Endothelial cell of umbilical vein (primary cell): ENCODE data around the gene CLTC. TPM values are rescaled to one million over a fixed set of nuclear protein-coding genes. Genes with fewer than 3 reads are reported as not detected.

Experiments
- BruUV-seq: library from RNA; stranded (reverse); fragments of 400-500 nt; replicated peaks from 2 replicates; lab custom pipeline; 2021; lab: Mats Ljungman, UMichigan
- CTCF ChIA-PET: fragments of 300-600, 350-600 bp; sonication (Branson Sonifier 250); formaldehyde crosslinking; loops from one replicate; lab custom pipeline; 2021; ENCODE audit warnings: antibody characterized with exemption, inconsistent platforms; lab: Charles Lee
- POLR2A ChIA-PET: fragments of 300-600, 350-600 bp; sonication (Branson Sonifier 250); formaldehyde crosslinking; loops from one replicate; lab custom pipeline; 2021; ENCODE audit warnings: antibody characterized with exemption, inconsistent platforms; lab: Charles Lee
- DNase-seq: peaks from one replicate; pipeline ENCODE4 v3.0.0-alpha.2; 2011; ENCODE audit warnings: low read depth, low spot score
- FAIRE-seq: peaks from 2 replicates; lab custom pipeline; 2011; peaks lifted over from hg19 to GRCh38; lab: Jason Lieb, UNC
- H2AFZ ChIP-seq: 2 replicates; pipeline ENCODE4 v1.6.0; 2012; ENCODE audit warnings: low read depth, low read length, control low read depth, inconsistent platforms
- H3K27ac ChIP-seq: 2 replicates; pipeline ENCODE4 v1.5.1; 2011; ENCODE audit warnings: low read depth, mild to moderate bottlenecking, control low read depth, low read length, moderate library complexity; ENCODE audit not compliant: insufficient read depth
- H3K27me3 ChIP-seq, 2 experiments: 2 replicates each; pipeline versions ENCODE4 v1.6.0 to v1.6.1; 2011; ENCODE audit warnings: low read length in 2 of 2, mixed read lengths in 1 of 2; ENCODE audit not compliant: control insufficient read depth in 2 of 2, insufficient read depth in 2 of 2
- H3K36me3 ChIP-seq, 2 experiments: 2 replicates in 1 of 2; 3 replicates in 1 of 2; pipeline ENCODE4 v1.5.1; 2011; ENCODE audit warnings: low read length in 2 of 2, mild to moderate bottlenecking in 1 of 2, moderate library complexity in 1 of 2; ENCODE audit not compliant: control insufficient read depth in 2 of 2, insufficient read depth in 2 of 2; ENCODE audit errors: extremely low read depth in 1 of 2
- H3K4me1 ChIP-seq: 3 replicates; pipeline ENCODE4 v1.5.1; 2011; ENCODE audit warnings: mild to moderate bottlenecking, low read length; ENCODE audit not compliant: control insufficient read depth, insufficient read depth; ENCODE audit errors: extremely low read depth
- H3K4me2 ChIP-seq: 2 replicates; pipeline ENCODE4 v1.6.1; 2011; ENCODE audit warnings: low read length, control low read depth, mixed read lengths; ENCODE audit not compliant: insufficient read depth
- H3K4me3 ChIP-seq, 3 experiments: fragments of 200-600 bp in 1 of 3; sonication (generic), shearing (Covaris generic) in 1 of 3; replicated peaks in 1 of 3; 2 replicates each; pipeline ENCODE4 v1.5.1; 2011 to 2016; ENCODE audit warnings: control low read depth in 3 of 3, low read length in 3 of 3, mild to moderate bottlenecking in 2 of 3, inconsistent platforms in 1 of 3, low read depth in 1 of 3, moderate library complexity in 1 of 3; ENCODE audit not compliant: insufficient read depth in 1 of 3
- H3K79me2 ChIP-seq: 2 replicates; pipeline ENCODE4 v1.6.0; 2012; ENCODE audit warnings: low read length, inconsistent platforms; ENCODE audit not compliant: control insufficient read depth, insufficient read depth
- H3K9ac ChIP-seq: replicated peaks from 2 replicates; pipeline ENCODE3; 2011; ENCODE audit warnings: low read length, control low read depth; ENCODE audit not compliant: insufficient read depth; ENCODE audit errors: extremely low read depth
- H3K9me1 ChIP-seq: replicated peaks from 3 replicates; pipeline ENCODE4 v1.6.0; 2011; ENCODE audit warnings: mild to moderate bottlenecking, low read length; ENCODE audit not compliant: control insufficient read depth, insufficient read depth; ENCODE audit errors: extremely low read depth
- H3K9me3 ChIP-seq: replicated peaks from 2 replicates; pipeline ENCODE4 v1.5.1; 2012; ENCODE audit warnings: low read length, inconsistent platforms; ENCODE audit not compliant: control insufficient read depth, insufficient read depth
- H4K20me1 ChIP-seq: replicated peaks from 2 replicates; pipeline ENCODE3; 2011; ENCODE audit warnings: mild to moderate bottlenecking, low read length; ENCODE audit not compliant: control insufficient read depth, insufficient read depth; ENCODE audit errors: extremely low read depth
- CTCF ChIP-seq, 2 donors: IDR thresholded peaks; 1 replicate in 1 of 2; 2 replicates in 1 of 2; pipeline ENCODE4 v1.5.1; 2011; ENCODE audit warnings: low read length in 2 of 2, mild to moderate bottlenecking in 2 of 2, moderate library complexity in 2 of 2, control low read depth in 1 of 2, inconsistent platforms in 1 of 2, low read depth in 1 of 2; ENCODE audit not compliant: insufficient read depth in 1 of 2; ENCODE audit errors: extremely low read depth in 1 of 2
- EZH2 ChIP-seq: IDR thresholded peaks from 2 replicates; pipeline ENCODE4 v1.6.1; 2012; ENCODE audit warnings: borderline replicate concordance, low read depth, mild to moderate bottlenecking, moderate library complexity, low read length, inconsistent platforms; ENCODE audit not compliant: severe bottlenecking
- FOS ChIP-seq: IDR thresholded peaks from 2 replicates; pipeline ENCODE4 v1.6.1; 2011; ENCODE audit warnings: mild to moderate bottlenecking, low read length, moderate library complexity, borderline replicate concordance; ENCODE audit not compliant: insufficient read depth
- GATA2 ChIP-seq: IDR thresholded peaks from 2 replicates; pipeline ENCODE4 v1.7.0; 2011; ENCODE audit warnings: low read depth, mild to moderate bottlenecking, moderate library complexity, mixed read lengths, low read length; ENCODE audit not compliant: insufficient read length, insufficient read depth
- JUN ChIP-seq: IDR thresholded peaks from 2 replicates; pipeline ENCODE4 v1.6.1; 2011; ENCODE audit warnings: borderline replicate concordance, low read depth; ENCODE audit not compliant: insufficient read length, insufficient read depth
- MAX ChIP-seq: IDR thresholded peaks from 2 replicates; pipeline ENCODE4 v1.6.1; 2011; ENCODE audit not compliant: insufficient read depth, insufficient read length
- MYC ChIP-seq: IDR thresholded peaks from one replicate; pipeline ENCODE4 v1.6.1; 2011; ENCODE audit warnings: mild to moderate bottlenecking, low read depth, low read length
- POLR2A ChIP-seq: IDR thresholded peaks from 2 replicates; pipeline ENCODE4 v1.6.1; 2012; ENCODE audit warnings: low read depth, mild to moderate bottlenecking, control low read depth, low read length
- POLR2AphosphoS5 ChIP-seq: IDR thresholded peaks from 2 replicates; pipeline ENCODE4 v1.6.1; 2012; ENCODE audit warnings: low read depth, mild to moderate bottlenecking, control low read depth, low read length, moderate library complexity; ENCODE audit not compliant: insufficient read depth
- dilution Hi-C: fragments of 300-500 bp; cut with MboI; formaldehyde crosslinking; loops from one replicate; pipeline ENCODE4 v1.15.0; 2019; ENCODE audit warnings: low sequenced_read_pairs; ENCODE audit not compliant: extremely low pct_ligation_motif_present
- intact Hi-C: fragments of 100-400 bp; cut with micrococcal nuclease; formaldehyde crosslinking; loops from one replicate; pipeline ENCODE4 v1.10.0; 2022
- polyA plus RNA-seq, 4 experiments: library from polyadenylated mRNA; depleted of rRNA in 3 of 4; stranded (reverse) in 3 of 4; unstranded in 1 of 4; fragments of >200 nt; gene quantifications; 2 replicates each; pipeline versions ENCODE4 v1.2.1 to v1.2.3, GENCODE V29; 2011 to 2012; ENCODE audit warnings: missing spikeins in 1 of 4
- total RNA-seq: library from RNA; stranded (reverse); gene quantifications from 2 replicates; pipeline ENCODE4 v1.2.3, GENCODE V29; 2021

CLTC gene
- total and polyA plus RNA-seq, 2 donors (not counting 3 experiments of a cell fraction or from before 2014, with no cell fraction given) = 164 to 326 TPM

GRCh38 chr17:59719526-59719925, 99.8 kb downstream of the CLTC start:
- no TSS peak for BruUV-seq
- intact Hi-C loops = no loop called here
- H3K79me2 ChIP-seq = peaks cover 83% of the 10 kb centered on the region

More at GRCh38 chr17:59719526-59719925, 99.8 kb downstream of the CLTC start:
- ChIA-PET CTCF (interaction anchor here (0.6 kb wide), 1 partner anchor 26 kb away, joined by 3 read pairs; no protein-coding TSS in a partner anchor), POLR2A (no interaction called here)
- FAIRE-seq (peak; percentile 40), DNase-seq (no peak)
- H3K9me3 ChIP-seq = no peaks in the 10 kb centered on the region
- peaks cover 8% of the 10 kb centered on the region for H4K20me1 ChIP-seq
- no peak overlapping the region for H3K9ac ChIP-seq
- no peak overlapping the region for H2AFZ ChIP-seq
- no peaks in the 10 kb centered on the region for H3K27me3 ChIP-seq
- H3K9me1 ChIP-seq = no peaks in the 10 kb centered on the region
- H3K27ac ChIP-seq = no peak overlapping the region
- TF ChIP-seq POLR2A (no peak), GATA2 (no peak), MAX (no peak), EZH2 (no peak), JUN (no peak), CTCF (IDR thresholded peaks at IDR 0.05; ENCODE audit: extremely low read depth in 1 of 2, insufficient read depth in 1 of 2, low read depth in 1 of 2, low read length in 2 of 2) (no peak), FOS (no peak), POLR2AphosphoS5 (no peak), MYC (no peak)
- dilution Hi-C loops = no loop called here
- no peak overlapping the region for H3K4me3 ChIP-seq
- H3K4me2 ChIP-seq = no peak overlapping the region
- H3K4me1 ChIP-seq = peaks cover 6% of the 10 kb centered on the region
- no peaks in the 10 kb centered on the region for H3K36me3 ChIP-seq
